ENCODE data around the gene RBM33.

GRCh38 chr7:155604504-155604997, 39.9 kb upstream of the RBM33 start:
- TF ChIP-seq CTCF (conservative IDR thresholded peaks at IDR 0.05; ENCODE audit: low read depth, low read length) (no peak), EZH2 (IDR thresholded peaks at IDR 0.05; ENCODE audit: borderline replicate concordance, low read depth, low read length, poor library complexity, severe bottlenecking) (no peak)
